HL-60 (cell line): ENCODE data around the gene ATP12A.

Experiments
- DNase-seq, 2 experiments: peaks; one replicate each; pipeline ENCODE4 v3.0.0-alpha.2; 2010 to 2020; ENCODE audit warnings: low read depth in 1 of 2, low spot score in 1 of 2
- H3K27ac ChIP-seq: fragments of 250-450 bp; sonication (Bioruptor Pico); replicated peaks from 2 replicates; pipeline ENCODE4 v1.5.1; 2020; ENCODE audit warnings: mild to moderate bottlenecking, moderate library complexity
- H3K27me3 ChIP-seq: fragments of 250-450 bp; sonication (Bioruptor Pico); 2 replicates; pipeline ENCODE4 v1.5.1; 2021; ENCODE audit warnings: mild to moderate bottlenecking, moderate library complexity; ENCODE audit not compliant: insufficient read depth, poor library complexity, severe bottlenecking
- H3K4me3 ChIP-seq: replicated peaks from 2 replicates; pipeline ENCODE4 v1.5.1; 2011; ENCODE audit warnings: mild to moderate bottlenecking, control low read depth, low read length; ENCODE audit not compliant: insufficient read depth
- GABPA ChIP-seq: IDR thresholded peaks from 2 replicates; pipeline ENCODE4 v1.6.1; 2012; ENCODE audit warnings: low read depth
- POLR2AphosphoS5 ChIP-seq: IDR thresholded peaks from 2 replicates; pipeline ENCODE4 v1.6.1; 2012; ENCODE audit warnings: low read depth
- SPI1 ChIP-seq: IDR thresholded peaks from 2 replicates; pipeline ENCODE4 v1.6.1; 2012; ENCODE audit warnings: low read depth, mild to moderate bottlenecking, borderline replicate concordance
- TF ChIP-seq, protein P1 (sequence below): IDR thresholded peaks from one replicate; pipeline ENCODE4 v1.5.1; 2011; ENCODE audit warnings: low read length, control low read depth, inconsistent platforms; ENCODE audit not compliant: insufficient read depth
- TF ChIP-seq, protein P2 (sequence below): IDR thresholded peaks from 2 replicates; pipeline ENCODE4 v1.6.1; 2012; ENCODE audit warnings: low read depth; ENCODE audit not compliant: insufficient replicate concordance

The ATP12A gene

DNA sequence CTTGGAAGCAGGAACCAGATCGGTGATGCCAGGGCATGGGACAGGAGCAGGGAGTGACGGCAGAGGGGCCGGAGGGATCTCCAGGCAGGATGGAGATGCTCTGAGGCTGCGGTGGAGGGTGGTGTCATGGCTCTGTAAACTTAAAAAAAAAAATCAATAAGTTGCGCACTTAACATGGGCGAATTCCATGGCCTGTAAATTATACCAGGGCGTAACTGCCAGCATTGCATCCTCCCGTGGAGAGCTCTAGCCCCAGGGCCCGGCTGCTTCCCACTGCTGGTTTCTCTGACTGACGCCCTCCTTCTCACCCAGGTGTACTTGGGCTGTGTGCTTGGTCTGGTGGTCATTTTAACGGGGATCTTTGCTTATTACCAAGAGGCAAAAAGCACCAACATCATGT is 8.7 kb downstream of the ATP12A start:
- no peak for DNase-seq
- Histone ChIP-seq H3K4me3 (no peak overlapping the region), H3K27ac (no peak overlapping the region), H3K27me3 (peaks cover 20% of the 10 kb centered on the region)
- TF ChIP-seq GABPA = no peak
- no peak for TF ChIP-seq POLR2AphosphoS5
- TF ChIP-seq, protein P1, sequence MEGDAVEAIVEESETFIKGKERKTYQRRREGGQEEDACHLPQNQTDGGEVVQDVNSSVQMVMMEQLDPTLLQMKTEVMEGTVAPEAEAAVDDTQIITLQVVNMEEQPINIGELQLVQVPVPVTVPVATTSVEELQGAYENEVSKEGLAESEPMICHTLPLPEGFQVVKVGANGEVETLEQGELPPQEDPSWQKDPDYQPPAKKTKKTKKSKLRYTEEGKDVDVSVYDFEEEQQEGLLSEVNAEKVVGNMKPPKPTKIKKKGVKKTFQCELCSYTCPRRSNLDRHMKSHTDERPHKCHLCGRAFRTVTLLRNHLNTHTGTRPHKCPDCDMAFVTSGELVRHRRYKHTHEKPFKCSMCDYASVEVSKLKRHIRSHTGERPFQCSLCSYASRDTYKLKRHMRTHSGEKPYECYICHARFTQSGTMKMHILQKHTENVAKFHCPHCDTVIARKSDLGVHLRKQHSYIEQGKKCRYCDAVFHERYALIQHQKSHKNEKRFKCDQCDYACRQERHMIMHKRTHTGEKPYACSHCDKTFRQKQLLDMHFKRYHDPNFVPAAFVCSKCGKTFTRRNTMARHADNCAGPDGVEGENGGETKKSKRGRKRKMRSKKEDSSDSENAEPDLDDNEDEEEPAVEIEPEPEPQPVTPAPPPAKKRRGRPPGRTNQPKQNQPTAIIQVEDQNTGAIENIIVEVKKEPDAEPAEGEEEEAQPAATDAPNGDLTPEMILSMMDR = no peak
- TF ChIP-seq, protein P2, sequence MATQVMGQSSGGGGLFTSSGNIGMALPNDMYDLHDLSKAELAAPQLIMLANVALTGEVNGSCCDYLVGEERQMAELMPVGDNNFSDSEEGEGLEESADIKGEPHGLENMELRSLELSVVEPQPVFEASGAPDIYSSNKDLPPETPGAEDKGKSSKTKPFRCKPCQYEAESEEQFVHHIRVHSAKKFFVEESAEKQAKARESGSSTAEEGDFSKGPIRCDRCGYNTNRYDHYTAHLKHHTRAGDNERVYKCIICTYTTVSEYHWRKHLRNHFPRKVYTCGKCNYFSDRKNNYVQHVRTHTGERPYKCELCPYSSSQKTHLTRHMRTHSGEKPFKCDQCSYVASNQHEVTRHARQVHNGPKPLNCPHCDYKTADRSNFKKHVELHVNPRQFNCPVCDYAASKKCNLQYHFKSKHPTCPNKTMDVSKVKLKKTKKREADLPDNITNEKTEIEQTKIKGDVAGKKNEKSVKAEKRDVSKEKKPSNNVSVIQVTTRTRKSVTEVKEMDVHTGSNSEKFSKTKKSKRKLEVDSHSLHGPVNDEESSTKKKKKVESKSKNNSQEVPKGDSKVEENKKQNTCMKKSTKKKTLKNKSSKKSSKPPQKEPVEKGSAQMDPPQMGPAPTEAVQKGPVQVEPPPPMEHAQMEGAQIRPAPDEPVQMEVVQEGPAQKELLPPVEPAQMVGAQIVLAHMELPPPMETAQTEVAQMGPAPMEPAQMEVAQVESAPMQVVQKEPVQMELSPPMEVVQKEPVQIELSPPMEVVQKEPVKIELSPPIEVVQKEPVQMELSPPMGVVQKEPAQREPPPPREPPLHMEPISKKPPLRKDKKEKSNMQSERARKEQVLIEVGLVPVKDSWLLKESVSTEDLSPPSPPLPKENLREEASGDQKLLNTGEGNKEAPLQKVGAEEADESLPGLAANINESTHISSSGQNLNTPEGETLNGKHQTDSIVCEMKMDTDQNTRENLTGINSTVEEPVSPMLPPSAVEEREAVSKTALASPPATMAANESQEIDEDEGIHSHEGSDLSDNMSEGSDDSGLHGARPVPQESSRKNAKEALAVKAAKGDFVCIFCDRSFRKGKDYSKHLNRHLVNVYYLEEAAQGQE = no peak
- TF ChIP-seq SPI1 = no peak

DNA sequence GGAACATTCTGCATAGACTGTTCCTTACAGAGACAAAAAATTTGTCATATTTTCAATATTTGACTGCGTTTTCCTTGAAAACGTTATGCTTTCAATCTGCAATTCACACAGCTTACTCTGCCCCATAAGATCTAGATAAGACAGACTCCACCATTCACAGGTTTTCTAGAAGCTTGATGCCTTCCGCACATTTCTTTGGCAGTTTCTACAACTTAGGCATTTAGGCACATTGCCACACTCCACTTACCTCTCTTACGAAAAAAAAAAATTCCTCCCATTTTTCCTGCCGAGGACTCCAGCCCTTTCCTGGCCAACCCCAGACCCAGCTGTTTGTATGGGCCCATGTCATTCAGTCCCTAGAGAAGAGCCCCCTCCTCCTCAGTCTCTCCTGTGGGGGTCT is 11.2 kb downstream of the ATP12A start:
- no peak overlapping the region for H3K27ac ChIP-seq
- TF ChIP-seq SPI1 (no peak), POLR2AphosphoS5 (no peak), GABPA (no peak)
- TF ChIP-seq, protein P2 = no peak
- H3K4me3 ChIP-seq = no peak overlapping the region
- no peak for DNase-seq
- H3K27me3 ChIP-seq = peaks cover 20% of the 10 kb centered on the region

DNA sequence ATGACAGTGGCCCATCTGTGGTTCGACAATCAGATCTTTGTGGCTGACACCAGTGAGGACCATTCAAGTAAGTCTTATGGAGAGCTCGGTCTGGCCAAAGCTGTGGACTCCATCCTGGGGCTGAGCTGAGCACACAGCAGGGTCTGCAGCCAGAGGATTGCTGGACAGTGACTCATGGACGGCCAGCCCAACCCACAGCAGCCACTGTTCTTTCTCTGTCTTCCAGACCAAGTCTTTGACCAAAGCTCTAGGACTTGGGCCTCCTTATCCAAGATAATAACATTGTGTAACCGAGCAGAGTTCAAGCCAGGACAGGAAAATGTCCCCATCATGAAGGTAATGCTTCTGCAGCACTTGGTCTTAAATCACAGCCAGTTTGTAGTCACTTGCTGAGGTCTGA is 12.4 kb downstream of the ATP12A start:
- TF ChIP-seq, protein P1 = no peak
- TF ChIP-seq GABPA (no peak), SPI1 (no peak), POLR2AphosphoS5 (no peak)
- TF ChIP-seq, protein P2 = no peak
- peaks cover 17% of the 10 kb centered on the region for H3K27me3 ChIP-seq
- H3K27ac ChIP-seq = no peak overlapping the region
- no peak overlapping the region for H3K4me3 ChIP-seq
- no peak for DNase-seq
